ENCODE data around the gene RASAL1. TPM values are rescaled to one million over a fixed set of nuclear protein-coding genes. Genes with fewer than 3 reads are reported as not detected.

Gene RASAL1
- polyA plus RNA-seq, 1 donor (not counting 4 experiments of a cell fraction or from before 2014, with no cell fraction given): 0.05 TPM

DNA sequence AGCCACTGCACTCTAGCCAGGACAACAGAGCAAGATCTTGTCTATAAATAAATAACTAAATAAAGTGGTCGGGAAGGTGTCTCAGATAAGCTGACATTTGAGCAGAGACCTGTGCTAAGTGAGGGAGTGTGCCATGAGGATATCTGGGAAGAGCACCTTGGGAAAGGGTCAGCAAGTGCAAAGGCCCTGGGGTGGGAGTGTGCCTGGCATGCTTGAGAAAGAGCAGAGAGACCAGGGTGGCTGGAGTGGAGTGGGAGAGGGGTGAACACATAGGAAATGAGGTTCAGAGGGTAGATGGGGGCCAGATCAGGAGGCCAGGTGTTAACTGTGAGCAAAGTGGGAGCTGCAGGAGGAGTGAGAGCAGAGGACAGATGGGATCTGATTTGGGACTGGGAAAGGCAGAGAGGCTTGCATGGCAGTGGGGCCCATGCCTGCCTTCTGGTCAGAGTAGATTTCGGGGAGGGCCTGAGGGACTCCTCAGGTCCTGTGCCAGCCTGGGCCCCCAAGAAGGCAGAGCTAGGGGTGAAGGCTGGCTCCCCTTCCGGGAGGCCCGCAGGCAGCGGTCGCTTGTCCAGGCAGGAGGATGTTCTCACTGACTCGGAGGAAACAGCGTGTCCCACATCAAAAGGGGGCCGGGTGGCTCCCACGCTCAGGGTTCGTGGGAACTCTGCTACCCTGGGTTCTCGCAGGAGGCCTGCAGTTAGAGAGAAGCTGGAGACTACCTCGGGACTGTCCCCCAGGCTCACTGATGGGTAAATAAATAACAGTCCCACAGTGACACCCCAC is 46.4 kb downstream of the RASAL1 start:
- no peak for FAIRE-seq
- dilution Hi-C loops (cut with MboI; ENCODE audit: extremely low pct_ligation_motif_present, low sequenced_read_pairs): no loop called here
- no peaks in the 10 kb centered on the region for H3K9me3 ChIP-seq (ENCODE audit: control insufficient read depth, low read depth, low read length)

DNA sequence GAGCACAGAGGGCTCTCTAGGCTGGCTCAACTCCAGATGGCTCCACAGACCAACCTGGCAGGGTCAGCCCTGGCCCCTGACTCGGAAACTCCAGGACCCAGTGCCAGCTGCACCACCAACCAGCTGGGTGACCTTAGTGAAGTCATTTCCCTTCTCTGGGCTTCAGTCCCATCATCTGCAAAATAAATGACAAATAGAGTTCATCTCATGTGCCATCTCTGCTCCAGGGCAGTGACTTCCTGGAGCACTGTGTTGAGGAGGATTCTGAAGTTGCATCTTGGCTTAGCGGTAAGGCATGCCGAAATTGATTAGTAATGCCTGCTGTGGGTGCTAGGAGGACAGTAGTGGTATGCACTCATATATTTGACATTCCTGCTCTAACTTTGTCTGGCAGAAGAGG is 47.5 kb downstream of the RASAL1 start:
- FAIRE-seq: no peak
- dilution Hi-C loops (cut with MboI; ENCODE audit: extremely low pct_ligation_motif_present, low sequenced_read_pairs): no loop called here
- TF ChIP-seq, protein P1, sequence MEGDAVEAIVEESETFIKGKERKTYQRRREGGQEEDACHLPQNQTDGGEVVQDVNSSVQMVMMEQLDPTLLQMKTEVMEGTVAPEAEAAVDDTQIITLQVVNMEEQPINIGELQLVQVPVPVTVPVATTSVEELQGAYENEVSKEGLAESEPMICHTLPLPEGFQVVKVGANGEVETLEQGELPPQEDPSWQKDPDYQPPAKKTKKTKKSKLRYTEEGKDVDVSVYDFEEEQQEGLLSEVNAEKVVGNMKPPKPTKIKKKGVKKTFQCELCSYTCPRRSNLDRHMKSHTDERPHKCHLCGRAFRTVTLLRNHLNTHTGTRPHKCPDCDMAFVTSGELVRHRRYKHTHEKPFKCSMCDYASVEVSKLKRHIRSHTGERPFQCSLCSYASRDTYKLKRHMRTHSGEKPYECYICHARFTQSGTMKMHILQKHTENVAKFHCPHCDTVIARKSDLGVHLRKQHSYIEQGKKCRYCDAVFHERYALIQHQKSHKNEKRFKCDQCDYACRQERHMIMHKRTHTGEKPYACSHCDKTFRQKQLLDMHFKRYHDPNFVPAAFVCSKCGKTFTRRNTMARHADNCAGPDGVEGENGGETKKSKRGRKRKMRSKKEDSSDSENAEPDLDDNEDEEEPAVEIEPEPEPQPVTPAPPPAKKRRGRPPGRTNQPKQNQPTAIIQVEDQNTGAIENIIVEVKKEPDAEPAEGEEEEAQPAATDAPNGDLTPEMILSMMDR (optimal IDR thresholded peaks at IDR 0.05 in 1 of 3, IDR thresholded peaks at IDR 0.05 in 1 of 3, conservative IDR thresholded peaks at IDR 0.05 in 1 of 3; ENCODE audit: extremely low read depth in 1 of 3, insufficient read depth in 2 of 3, low read length in 3 of 3): no peak
- TF ChIP-seq EZH2 (IDR thresholded peaks at IDR 0.05; ENCODE audit: low read length): no peak
- Histone ChIP-seq H3K27ac (ENCODE audit: control insufficient read depth, insufficient read depth, low read length) (no peak overlapping the region), H3K4me1 (ENCODE audit: control insufficient read depth, extremely low read depth, insufficient read depth, low read length) (no peaks in the 10 kb centered on the region), H3K9me3 (ENCODE audit: control insufficient read depth, low read depth, low read length) (no peaks in the 10 kb centered on the region), H3K36me3 (ENCODE audit: control insufficient read depth in 2 of 2, extremely low read depth in 1 of 2, insufficient read depth in 2 of 2, low read length in 2 of 2) (no peaks in the 10 kb centered on the region), H2AFZ (ENCODE audit: control insufficient read depth, low read length) (no peak overlapping the region), H3K4me3 (ENCODE audit: control insufficient read depth in 2 of 3, extremely low read depth in 1 of 3, insufficient read depth in 2 of 3, low read depth in 1 of 3, low read length in 3 of 3) (no peak overlapping the region), H3K4me2 (ENCODE audit: control insufficient read depth, extremely low read depth, insufficient read depth, low read depth, low read length) (no peak overlapping the region), H3K27me3 (ENCODE audit: control insufficient read depth, extremely low read depth, insufficient read depth, low read length) (peaks cover 4% of the 10 kb centered on the region), H3K9me1 (ENCODE audit: control insufficient read depth, extremely low read depth, insufficient read depth, low read length) (no peaks in the 10 kb centered on the region), H4K20me1 (ENCODE audit: control insufficient read depth, extremely low read depth, insufficient read depth, low read length) (no peaks in the 10 kb centered on the region), H3K79me2 (ENCODE audit: control insufficient read depth, insufficient read depth, low read length) (no peaks in the 10 kb centered on the region), H3K9ac (ENCODE audit: control insufficient read depth, extremely low read depth, insufficient read depth, low read length) (no peak overlapping the region)
- DNase-seq (ENCODE audit: low read depth, low spot score): no peak

More for the DNA sequence above, 46.4 kb downstream of the RASAL1 start:
- no peaks in the 10 kb centered on the region for H3K9me1 ChIP-seq (ENCODE audit: control insufficient read depth, extremely low read depth, insufficient read depth, low read length)
- no peak overlapping the region for H2AFZ ChIP-seq (ENCODE audit: control insufficient read depth, low read length)
- H3K9ac ChIP-seq (ENCODE audit: control insufficient read depth, extremely low read depth, insufficient read depth, low read length): no peak overlapping the region
- no peak overlapping the region for H3K4me2 ChIP-seq (ENCODE audit: control insufficient read depth, extremely low read depth, insufficient read depth, low read depth, low read length)
- H4K20me1 ChIP-seq (ENCODE audit: control insufficient read depth, extremely low read depth, insufficient read depth, low read length): no peaks in the 10 kb centered on the region
- H3K4me1 ChIP-seq (ENCODE audit: control insufficient read depth, extremely low read depth, insufficient read depth, low read length): no peaks in the 10 kb centered on the region
- H3K79me2 ChIP-seq (ENCODE audit: control insufficient read depth, insufficient read depth, low read length): no peaks in the 10 kb centered on the region
- peaks cover 4% of the 10 kb centered on the region for H3K27me3 ChIP-seq (ENCODE audit: control insufficient read depth, extremely low read depth, insufficient read depth, low read length)
- H3K27ac ChIP-seq (ENCODE audit: control insufficient read depth, insufficient read depth, low read length): no peak overlapping the region
- H3K36me3 ChIP-seq (ENCODE audit: control insufficient read depth in 2 of 2, extremely low read depth in 1 of 2, insufficient read depth in 2 of 2, low read length in 2 of 2): no peaks in the 10 kb centered on the region
- no peak overlapping the region for H3K4me3 ChIP-seq (ENCODE audit: control insufficient read depth in 2 of 3, extremely low read depth in 1 of 3, insufficient read depth in 2 of 3, low read depth in 1 of 3, low read length in 3 of 3)
- DNase-seq (ENCODE audit: low read depth, low spot score): no peak
- no peak for TF ChIP-seq EZH2 (IDR thresholded peaks at IDR 0.05; ENCODE audit: low read length)
- TF ChIP-seq, protein P1 (optimal IDR thresholded peaks at IDR 0.05 in 1 of 3, IDR thresholded peaks at IDR 0.05 in 1 of 3, conservative IDR thresholded peaks at IDR 0.05 in 1 of 3; ENCODE audit: extremely low read depth in 1 of 3, insufficient read depth in 2 of 3, low read length in 3 of 3): no peak

Data from keratinocyte (primary cell).